Measurements from ENCODE around the gene ATAD3C. TPM values are rescaled to one million over a fixed set of nuclear protein-coding genes. Genes with fewer than 3 reads are reported as not detected.
A peak's percentile ranks its signal among the peaks of the same experiment; 100 is the strongest.

Gene ATAD3C
- polyA plus RNA-seq, 3 donors = not detected

DNA sequence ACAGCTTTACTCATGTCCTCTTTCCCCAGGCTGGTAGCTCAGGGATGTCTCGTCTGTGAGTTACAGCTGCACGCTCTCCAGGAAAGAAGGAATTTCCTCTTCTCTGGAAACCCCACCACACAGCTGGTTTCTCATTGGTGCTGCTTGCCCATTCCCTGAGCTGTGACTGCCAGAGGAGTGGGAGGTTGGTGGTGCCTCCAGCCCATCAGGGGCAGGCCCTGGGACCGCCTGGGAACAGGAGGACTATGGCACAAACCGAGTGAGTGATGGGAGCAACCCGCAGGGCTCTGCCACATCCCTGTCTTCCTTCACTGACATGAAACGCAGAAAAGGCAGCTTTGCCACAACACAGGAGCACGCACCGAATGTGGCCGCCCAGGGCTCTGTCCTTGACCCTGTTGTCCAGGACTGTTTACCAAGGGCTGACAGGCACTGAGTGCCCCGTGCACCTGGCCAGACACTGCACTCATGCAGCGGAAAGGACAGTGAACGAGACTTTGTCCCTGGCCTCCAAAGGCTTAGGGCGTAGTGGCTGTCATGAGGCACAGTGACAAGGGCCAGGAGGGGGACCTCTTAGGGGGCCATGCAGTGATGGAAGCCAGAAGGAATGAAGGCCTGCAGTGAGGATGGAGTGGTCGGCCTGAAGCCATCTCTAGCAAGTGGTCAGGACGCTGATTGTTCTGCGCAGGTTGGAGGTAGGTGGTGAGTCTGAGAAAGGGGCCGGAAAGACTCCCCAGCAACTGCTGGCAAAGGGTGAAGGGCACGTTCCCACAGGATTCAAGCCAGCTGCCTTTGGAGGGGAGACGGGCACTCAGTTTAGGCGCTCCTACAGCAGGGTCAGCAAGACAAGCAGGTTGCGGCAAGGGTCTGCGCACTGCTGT lies 48.7 kb upstream of the ATAD3C start:
- peak overlapping the region; percentile 88 for H3K4me2 ChIP-seq (replicated peaks; ENCODE audit: extremely low read depth, low read length, poor library complexity, severe bottlenecking)
- Mint-ChIP-seq H3K36me3 (peaks cover 46 to 73% of the 10 kb centered on the region in 2 donors), H3K27ac (peak overlapping the region; percentile 87 to 95 (median 91)), H3K4me1 (peaks cover 32% of the 10 kb centered on the region), H3K4me3 (peak overlapping the region; percentile 89 to 93), H3K9me3 (no peaks in the 10 kb centered on the region), H3K27me3 (ENCODE audit: low read depth in 3 of 3) (no peaks in the 10 kb centered on the region)
- peaks cover 34% of the 10 kb centered on the region for H4K20me1 ChIP-seq (ENCODE audit: insufficient read depth, low read length)
- H3K36me3 ChIP-seq (replicated peaks in 1 of 2; ENCODE audit: control insufficient read depth in 1 of 2, insufficient read depth in 2 of 2, low read length in 2 of 2) = peaks cover 53 to 66% of the 10 kb centered on the region in 2 donors
- H3K27ac ChIP-seq (ENCODE audit: low read depth in 1 of 2, low read length in 2 of 2) = peak overlapping the region in 1 of 2 donors; percentile 82
- 97% methylated on average over 19 of the region's 22 CpGs for WGBS (ENCODE audit: insufficient coverage)
- H3K79me2 ChIP-seq (ENCODE audit: insufficient read depth, low read length) = peaks cover 74% of the 10 kb centered on the region
- peak overlapping the region in 2 of 3 experiments; percentile 70 to 87 for H3K4me3 ChIP-seq (replicated peaks in 1 of 3; ENCODE audit: low read depth in 2 of 3, low read length in 3 of 3)
- peak overlapping the region; percentile 97 for H3K9ac ChIP-seq (ENCODE audit: insufficient read depth, low read length, poor library complexity, severe bottlenecking)
- DNase-seq = no peak
- H3K4me1 ChIP-seq (ENCODE audit: control insufficient read depth in 1 of 2, insufficient read depth in 2 of 2, low read length in 2 of 2) = peaks cover 24 to 32% of the 10 kb centered on the region in 2 donors
- H2AFZ ChIP-seq (ENCODE audit: insufficient read depth, low read depth, low read length, poor library complexity, severe bottlenecking) = no peak overlapping the region
- TF ChIP-seq, protein P1, sequence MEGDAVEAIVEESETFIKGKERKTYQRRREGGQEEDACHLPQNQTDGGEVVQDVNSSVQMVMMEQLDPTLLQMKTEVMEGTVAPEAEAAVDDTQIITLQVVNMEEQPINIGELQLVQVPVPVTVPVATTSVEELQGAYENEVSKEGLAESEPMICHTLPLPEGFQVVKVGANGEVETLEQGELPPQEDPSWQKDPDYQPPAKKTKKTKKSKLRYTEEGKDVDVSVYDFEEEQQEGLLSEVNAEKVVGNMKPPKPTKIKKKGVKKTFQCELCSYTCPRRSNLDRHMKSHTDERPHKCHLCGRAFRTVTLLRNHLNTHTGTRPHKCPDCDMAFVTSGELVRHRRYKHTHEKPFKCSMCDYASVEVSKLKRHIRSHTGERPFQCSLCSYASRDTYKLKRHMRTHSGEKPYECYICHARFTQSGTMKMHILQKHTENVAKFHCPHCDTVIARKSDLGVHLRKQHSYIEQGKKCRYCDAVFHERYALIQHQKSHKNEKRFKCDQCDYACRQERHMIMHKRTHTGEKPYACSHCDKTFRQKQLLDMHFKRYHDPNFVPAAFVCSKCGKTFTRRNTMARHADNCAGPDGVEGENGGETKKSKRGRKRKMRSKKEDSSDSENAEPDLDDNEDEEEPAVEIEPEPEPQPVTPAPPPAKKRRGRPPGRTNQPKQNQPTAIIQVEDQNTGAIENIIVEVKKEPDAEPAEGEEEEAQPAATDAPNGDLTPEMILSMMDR (IDR thresholded peaks at IDR 0.05) = no peak
- no peaks in the 10 kb centered on the region for H3K27me3 ChIP-seq (ENCODE audit: control insufficient read depth in 2 of 2, insufficient read depth in 2 of 2, low read length in 2 of 2)
- intact Hi-C loops (cut with micrococcal nuclease) = no loop called here
- no peaks in the 10 kb centered on the region for H3K9me3 ChIP-seq (replicated peaks in 1 of 2; ENCODE audit: control insufficient read depth in 1 of 2, insufficient read depth in 1 of 2, low read length in 2 of 2)

- H3K27me3 Mint-ChIP-seq (ENCODE audit: low read depth in 3 of 3) = no peaks in the 10 kb centered on the region
- Histone ChIP-seq H3K4me1 (ENCODE audit: control insufficient read depth in 1 of 2, insufficient read depth in 2 of 2, low read length in 2 of 2) (peaks cover 32 to 39% of the 10 kb centered on the region in 2 donors), H3K79me2 (ENCODE audit: insufficient read depth, low read length) (peaks cover 78% of the 10 kb centered on the region), H4K20me1 (ENCODE audit: insufficient read depth, low read length) (peaks cover 39% of the 10 kb centered on the region), H3K4me3 (replicated peaks in 1 of 3; ENCODE audit: low read depth in 2 of 3, low read length in 3 of 3) (no peak overlapping the region), H3K9me3 (replicated peaks in 1 of 2; ENCODE audit: control insufficient read depth in 1 of 2, insufficient read depth in 1 of 2, low read length in 2 of 2) (no peaks in the 10 kb centered on the region), H2AFZ (ENCODE audit: insufficient read depth, low read depth, low read length, poor library complexity, severe bottlenecking) (no peak overlapping the region), H3K36me3 (replicated peaks in 1 of 2; ENCODE audit: control insufficient read depth in 1 of 2, insufficient read depth in 2 of 2, low read length in 2 of 2) (peaks cover 53 to 66% of the 10 kb centered on the region in 2 donors), H3K27me3 (ENCODE audit: control insufficient read depth in 2 of 2, insufficient read depth in 2 of 2, low read length in 2 of 2) (no peaks in the 10 kb centered on the region), H3K9ac (ENCODE audit: insufficient read depth, low read length, poor library complexity, severe bottlenecking) (no peak overlapping the region), H3K27ac (ENCODE audit: low read depth in 1 of 2, low read length in 2 of 2) (peak overlapping the region in 1 of 2 donors; percentile 82), H3K4me2 (replicated peaks; ENCODE audit: extremely low read depth, low read length, poor library complexity, severe bottlenecking) (no peak overlapping the region)
- intact Hi-C loops (cut with micrococcal nuclease) = no loop called here
- peak overlapping the region in 1 of 7 donors; percentile 75 for H3K27ac Mint-ChIP-seq
- H3K9me3 Mint-ChIP-seq = no peaks in the 10 kb centered on the region
- peaks cover 36% of the 10 kb centered on the region for H3K4me1 Mint-ChIP-seq
- no peak for DNase-seq
- H3K36me3 Mint-ChIP-seq = peaks cover 46 to 74% of the 10 kb centered on the region in 2 donors
- peak overlapping the region in 1 of 2 donors; percentile 41 for H3K4me3 Mint-ChIP-seq
- 81% methylated on average over 2 of the region's 7 CpGs for WGBS (ENCODE audit: insufficient coverage)
- TF ChIP-seq, protein P1 (IDR thresholded peaks at IDR 0.05) = no peak
Observed at GRCh38 chr1:1401457-1402010, 48.0 kb upstream of the ATAD3C start.
